ENCODE results near the gene LRRC34.

Gene LRRC34

GRCh38 chr3:169818316-169818715, 5.6 kb upstream of the LRRC34 start:
- DNase-seq, result no peak
- intact Hi-C loops (cut with DNase I), result no loop called here

- intact Hi-C loops (cut with DNase I), result no loop called here
- no peak for DNase-seq
Measured at GRCh38 chr3:169815590-169816150, 3.0 kb upstream of the LRRC34 start.

- peak in 27 of 42 donors; percentile 11 to 64 (median 26) for DNase-seq
- intact Hi-C loops (cut with DNase I), result loop anchor here (5.0 kb wide), 1 partner anchor 153 kb away; the partner anchor contains the start of gene SEC62
Measured at GRCh38 chr3:169813757-169814517, 1.2 kb upstream of the LRRC34 start.

DNA sequence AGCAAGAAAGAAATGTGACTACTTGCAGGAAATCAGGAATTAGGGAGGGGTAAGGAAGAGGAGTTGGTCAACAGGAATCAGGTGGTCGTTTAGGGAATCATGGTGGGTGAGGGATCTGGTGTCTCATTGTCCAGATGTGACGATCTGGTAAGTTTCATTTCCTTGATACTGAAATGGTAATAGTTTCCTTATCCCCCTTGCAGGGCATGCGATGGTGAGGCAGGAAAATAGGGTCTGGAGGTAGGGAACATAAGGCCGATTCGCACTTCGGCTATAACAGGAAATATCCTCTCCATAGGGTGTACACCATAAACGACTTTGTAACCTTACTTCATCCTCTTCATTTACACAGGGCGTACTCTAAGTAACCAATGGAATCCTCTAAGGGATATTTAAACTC, 574 bp upstream of the LRRC34 start:
- intact Hi-C loops (cut with DNase I), result loop anchor here (5.0 kb wide), 1 partner anchor 154 kb away; the partner anchor contains the start of gene SEC62
- DNase-seq, result no peak

DNA sequence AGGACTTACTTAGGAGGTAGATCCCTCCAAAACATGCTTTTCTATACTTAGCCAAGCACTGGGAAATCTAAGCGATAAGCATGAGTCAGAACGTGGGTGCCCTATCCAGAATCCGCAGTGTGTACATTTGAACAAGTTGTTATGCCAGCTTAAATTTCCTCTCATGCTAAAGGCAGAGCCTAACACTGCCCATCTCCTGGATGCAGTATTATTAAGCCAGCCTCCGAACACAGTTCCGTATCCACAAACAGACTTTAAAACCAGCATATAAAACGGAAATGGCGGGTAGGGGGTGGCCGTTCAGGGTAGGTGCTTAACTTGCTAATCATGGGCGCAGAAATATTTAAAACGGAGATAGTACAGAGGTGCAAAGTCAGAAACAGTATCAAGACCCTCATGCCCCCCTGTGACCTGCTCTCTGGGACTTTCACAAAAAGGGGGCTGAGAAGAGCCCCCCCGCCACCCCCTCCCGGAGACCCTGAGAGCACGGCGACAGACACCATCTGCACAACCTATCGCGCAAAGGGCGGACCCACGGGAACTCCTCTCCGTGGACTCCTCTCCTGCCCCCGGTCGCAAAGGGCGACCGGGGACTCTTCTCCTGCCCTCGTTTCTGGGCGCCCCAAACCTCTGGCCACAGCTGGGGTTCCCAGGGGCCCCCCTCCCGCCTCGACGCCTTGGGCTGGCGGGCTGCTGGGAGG, 923 bp downstream of the LRRC34 start:
- intact Hi-C loops (cut with DNase I), result loop anchor here (5.0 kb wide), 1 partner anchor 156 kb away; the partner anchor contains the start of gene SEC62
- peak in 39 of 42 donors; percentile 6 to 79 (median 41) for DNase-seq

DNA sequence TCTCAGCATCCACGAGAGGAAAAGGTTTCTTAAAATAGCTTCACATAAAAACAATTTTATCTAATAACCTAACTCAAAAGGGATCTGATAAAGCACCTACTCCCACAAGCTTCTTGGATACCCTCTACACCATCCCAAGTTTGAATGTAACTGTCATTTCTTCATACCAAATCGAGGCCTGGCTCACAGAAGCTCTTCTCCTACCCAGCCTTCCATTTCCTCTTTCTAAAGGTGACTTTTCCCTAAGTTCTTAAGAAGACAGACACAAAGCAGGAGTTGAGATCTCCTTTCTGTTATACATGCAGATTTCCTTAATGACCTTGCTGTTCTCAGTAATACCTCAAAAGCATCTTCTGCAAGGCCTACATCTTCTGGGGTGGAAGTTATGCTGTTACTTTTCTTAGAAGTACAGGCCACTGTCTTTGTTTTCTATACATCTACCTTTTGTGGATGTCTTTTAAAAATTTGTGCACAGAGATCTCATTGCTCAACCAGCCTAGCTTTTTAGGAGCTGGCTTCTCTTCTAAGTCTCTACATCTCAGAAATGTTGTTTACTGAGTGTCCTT, 3.4 kb downstream of the LRRC34 start:
- intact Hi-C loops (cut with DNase I), result no loop called here
- no peak for DNase-seq

- intact Hi-C loops (cut with DNase I), result no loop called here
- no peak for DNase-seq
Measured at GRCh38 chr3:169804681-169805080, 8.0 kb downstream of the LRRC34 start.

- intact Hi-C loops (cut with DNase I), result no loop called here
- DNase-seq, result no peak
Measured at GRCh38 chr3:169792359-169792758, 20.3 kb downstream of the LRRC34 start.

DNA sequence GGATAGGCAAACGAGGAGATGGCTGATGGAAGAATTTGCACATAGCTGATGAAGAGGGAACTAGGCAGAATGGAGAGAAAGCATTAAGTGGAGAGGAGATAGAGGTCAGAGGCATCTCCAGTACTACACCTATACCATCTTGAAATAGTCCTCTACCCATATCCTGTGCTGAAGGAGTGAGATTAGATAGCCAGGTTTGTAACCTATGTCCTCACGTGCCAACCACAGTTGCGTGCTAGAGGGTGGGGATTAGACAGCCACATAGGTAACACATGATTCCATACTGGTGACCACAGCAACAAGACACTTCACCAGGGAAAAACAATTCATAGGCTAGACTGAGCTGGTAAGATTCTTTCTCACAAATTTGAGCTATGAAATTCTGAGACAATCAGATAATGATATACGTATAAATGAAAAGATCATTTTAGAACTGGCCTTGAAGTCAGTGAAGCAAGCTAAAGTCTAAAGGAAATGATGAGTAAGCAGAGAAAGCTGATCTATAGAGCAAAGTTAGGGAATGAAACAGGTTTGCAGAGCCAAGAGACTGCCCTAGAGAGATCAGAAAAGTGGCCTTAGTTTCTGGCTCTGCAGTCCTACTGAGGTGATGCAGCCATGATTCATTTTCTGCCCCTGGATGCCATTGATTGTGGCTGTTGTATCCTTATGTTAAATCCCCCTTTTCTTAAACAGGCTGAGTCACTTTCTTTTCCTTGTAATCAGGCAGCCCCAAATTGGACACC, 21.8 kb downstream of the LRRC34 start:
- intact Hi-C loops (cut with DNase I), result no loop called here
- DNase-seq, result no peak

- DNase-seq, result no peak
- intact Hi-C loops (cut with DNase I), result no loop called here
Measured at GRCh38 chr3:169790219-169790618, 22.5 kb downstream of the LRRC34 start.

DNA sequence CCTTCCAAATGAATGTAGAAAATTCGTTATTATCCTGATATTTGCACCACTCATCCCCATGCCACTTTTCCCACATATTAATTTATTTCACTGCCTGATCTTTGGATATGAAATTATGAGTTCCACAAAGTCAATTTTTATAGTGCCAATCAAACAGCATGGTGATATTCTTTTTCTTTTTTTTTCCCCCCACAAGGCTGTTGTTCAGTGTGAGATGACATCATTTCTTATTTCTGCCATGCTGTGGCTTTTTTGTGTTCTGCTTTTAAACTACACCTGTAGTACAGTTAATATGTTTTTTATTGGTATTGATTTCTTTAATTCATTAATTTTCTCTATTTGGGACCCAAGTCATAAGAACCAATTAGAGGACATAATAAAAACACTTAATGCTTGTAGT, 24.9 kb downstream of the LRRC34 start:
- DNase-seq, result no peak
- intact Hi-C loops (cut with DNase I), result no loop called here

DNA sequence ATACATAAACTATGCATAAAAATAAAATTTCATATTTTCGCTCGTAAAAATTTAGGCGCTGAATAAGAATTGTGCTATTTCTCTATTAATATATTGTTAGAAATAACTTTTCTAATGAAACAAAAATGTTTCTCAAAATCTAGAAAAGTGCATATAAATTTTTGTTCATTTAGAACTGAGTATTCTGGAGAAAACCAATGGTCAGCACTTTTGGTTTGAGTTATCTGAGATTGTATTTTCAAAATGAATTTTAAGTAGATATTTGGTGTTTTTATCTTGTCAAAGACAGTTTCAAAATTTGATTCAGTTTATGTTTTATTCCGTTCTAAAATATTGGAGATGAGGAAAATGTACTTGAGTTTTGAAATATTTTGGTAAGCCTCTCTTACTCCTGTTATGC, 25.6 kb downstream of the LRRC34 start:
- DNase-seq, result no peak
- intact Hi-C loops (cut with DNase I), result no loop called here

- DNase-seq, result no peak
- intact Hi-C loops (cut with DNase I), result no loop called here
Measured at GRCh38 chr3:169781209-169781855, 31.4 kb downstream of the LRRC34 start.

GRCh38 chr3:169780742-169781141, 32.0 kb downstream of the LRRC34 start:
- intact Hi-C loops (cut with DNase I), result no loop called here
- DNase-seq, result no peak

DNA sequence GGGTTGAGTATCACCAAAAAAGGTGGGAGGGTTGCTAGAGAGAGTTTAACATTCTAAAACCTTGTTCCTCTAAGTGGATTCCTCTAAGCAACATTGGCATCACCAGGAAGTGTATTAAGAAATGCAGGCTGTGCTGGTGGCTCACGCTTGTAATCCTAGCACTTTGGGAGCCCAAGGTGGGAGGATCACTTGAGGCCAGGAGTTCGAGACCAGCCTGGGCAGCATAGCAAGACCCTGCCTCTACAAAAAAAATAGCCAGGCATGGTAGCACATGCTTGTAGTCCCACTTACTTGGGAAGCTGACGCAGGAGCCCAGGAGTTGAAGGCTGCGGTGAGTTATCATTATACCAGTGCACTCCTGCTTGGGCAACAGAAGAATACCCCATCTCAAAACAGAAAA, 34.9 kb downstream of the LRRC34 start:
- DNase-seq, result no peak
- intact Hi-C loops (cut with DNase I), result no loop called here

GRCh38 chr3:169774186-169774585, 38.5 kb downstream of the LRRC34 start:
- intact Hi-C loops (cut with DNase I), result no loop called here
- DNase-seq, result no peak

GRCh38 chr3:169772897-169773816, 39.5 kb downstream of the LRRC34 start, which contains the start of gene MYNN:
TSS of gene MYNN (plus strand) at chr3:169773396. CDS start at chr3:169774296, 900 bp downstream.
- peak; percentile 89 to 98 (median 95) for DNase-seq
- intact Hi-C loops (cut with DNase I), result no loop called here

Data from head of caudate nucleus (tissue), 42 donors.